ENCODE measurements around the gene DDX23.
"Not testable (repeated sequence)": the region's sequence is repeated elsewhere in the genome, so short reads cannot be mapped to it uniquely, and the experiment has no call there.

The DDX23 gene

DNA sequence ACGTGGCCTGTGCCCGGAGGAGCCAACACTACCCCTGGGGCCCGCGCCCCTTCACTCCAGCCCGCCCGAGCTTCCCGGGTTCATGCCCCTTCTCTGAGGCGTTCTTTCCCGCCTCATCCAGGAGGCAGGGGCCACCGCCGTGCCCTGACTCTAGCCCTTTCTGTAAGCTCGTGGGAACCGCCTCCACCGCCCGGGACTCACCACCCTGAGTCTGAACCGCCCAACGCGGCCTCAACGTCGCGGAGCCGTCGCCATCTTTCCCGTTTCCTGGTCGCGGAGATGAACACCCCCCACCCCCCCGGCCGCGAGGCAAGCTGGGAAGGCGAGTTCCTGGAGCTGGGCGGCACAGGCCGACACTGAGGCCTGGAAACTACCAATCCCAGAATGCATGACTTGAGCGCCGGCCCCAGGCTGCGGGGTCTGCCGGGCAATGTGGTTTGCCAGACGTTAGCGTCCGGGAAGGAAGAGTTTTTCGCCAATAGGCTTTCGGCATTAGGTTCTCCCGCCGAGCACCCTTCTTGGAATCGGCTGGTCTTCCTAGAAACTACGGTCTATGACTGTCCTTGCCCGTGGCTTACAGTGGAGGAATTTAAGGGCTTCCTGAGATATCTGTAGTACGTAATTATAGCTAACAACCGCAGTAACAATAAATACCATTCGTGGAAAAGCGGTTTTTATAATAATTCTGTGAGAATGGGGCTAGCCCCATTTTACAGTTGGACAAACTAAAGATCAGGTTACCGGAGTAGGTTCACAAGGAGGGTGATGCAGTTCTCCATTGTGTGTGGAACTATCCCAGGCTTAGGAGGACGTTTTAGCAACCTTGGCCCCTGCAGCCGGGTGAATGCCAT is at the start of gene DDX23:
DDX23 (minus strand) TSS at position 281 of the 851 bp plus-strand sequence. CDS start 6,381 bp downstream, outside the sequence.
- peak; percentile 68 to 96 (median 92) for DNase-seq

DNA sequence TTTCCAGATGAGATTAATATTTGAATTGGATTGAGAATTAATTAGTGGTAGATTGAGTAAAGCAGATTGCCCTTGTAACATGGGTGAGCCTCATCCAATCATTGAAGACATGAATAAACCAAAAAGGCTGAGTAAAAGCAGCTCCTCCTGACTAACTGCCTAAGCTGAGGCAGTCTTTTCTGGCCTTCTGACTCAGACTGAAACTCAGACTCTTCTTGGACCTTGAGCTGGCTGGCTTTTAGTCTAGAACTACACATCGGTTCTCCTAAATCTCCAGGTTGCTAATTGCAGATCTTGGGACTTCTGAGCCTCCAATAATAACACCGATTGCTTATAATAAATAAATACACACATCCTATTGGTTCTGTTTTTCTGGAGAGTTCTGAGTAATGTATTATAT is 49.3 kb upstream of the DDX23 start:
- DNase-seq = no peak

DNA sequence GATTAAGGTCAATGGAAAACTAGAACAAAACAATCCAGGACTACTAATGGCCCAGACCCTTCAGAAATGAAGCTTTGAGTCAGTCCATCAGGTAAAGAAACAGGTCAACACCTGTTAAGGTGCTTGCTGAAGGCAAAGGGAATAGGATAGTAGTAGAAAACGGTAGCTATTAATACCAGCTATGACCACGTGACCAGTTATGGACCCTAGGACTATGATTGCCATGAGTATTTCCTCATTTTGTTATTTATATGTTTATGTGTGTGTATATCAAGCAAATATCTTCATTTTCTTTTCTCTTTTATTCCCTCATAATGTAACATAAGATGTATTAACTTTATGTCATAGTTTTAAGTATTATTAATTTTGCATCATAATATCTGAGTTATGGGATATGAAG is 47.7 kb upstream of the DDX23 start:
- DNase-seq = no peak

DNA sequence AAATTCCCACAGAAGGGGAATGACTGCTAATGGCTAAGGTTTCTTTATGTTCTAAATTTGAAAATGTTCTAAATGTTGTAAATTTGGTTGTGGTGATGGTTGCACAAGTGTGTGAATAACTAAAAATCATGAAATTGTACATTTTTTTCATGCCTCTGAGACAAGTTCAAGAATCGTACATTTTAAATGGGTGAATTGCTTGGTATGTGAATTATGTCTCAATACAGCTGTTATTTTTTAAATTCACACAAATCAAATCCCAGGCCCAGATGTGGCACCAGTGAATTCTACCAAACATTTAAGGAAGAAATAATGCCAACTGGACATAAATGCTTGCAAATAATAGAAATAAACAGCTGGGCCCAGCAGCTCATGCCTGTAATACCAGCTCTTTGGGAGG is 42.3 kb upstream of the DDX23 start:
- DNase-seq = no peak

GRCh38 chr12:48890657-48891418 is 38.9 kb upstream of the DDX23 start:
- DNase-seq = peak in 54 of 56 donors; percentile 35 to 88 (median 68)

- no peak for DNase-seq
Observed at GRCh38 chr12:48889679-48890078, 37.7 kb upstream of the DDX23 start.

DNA sequence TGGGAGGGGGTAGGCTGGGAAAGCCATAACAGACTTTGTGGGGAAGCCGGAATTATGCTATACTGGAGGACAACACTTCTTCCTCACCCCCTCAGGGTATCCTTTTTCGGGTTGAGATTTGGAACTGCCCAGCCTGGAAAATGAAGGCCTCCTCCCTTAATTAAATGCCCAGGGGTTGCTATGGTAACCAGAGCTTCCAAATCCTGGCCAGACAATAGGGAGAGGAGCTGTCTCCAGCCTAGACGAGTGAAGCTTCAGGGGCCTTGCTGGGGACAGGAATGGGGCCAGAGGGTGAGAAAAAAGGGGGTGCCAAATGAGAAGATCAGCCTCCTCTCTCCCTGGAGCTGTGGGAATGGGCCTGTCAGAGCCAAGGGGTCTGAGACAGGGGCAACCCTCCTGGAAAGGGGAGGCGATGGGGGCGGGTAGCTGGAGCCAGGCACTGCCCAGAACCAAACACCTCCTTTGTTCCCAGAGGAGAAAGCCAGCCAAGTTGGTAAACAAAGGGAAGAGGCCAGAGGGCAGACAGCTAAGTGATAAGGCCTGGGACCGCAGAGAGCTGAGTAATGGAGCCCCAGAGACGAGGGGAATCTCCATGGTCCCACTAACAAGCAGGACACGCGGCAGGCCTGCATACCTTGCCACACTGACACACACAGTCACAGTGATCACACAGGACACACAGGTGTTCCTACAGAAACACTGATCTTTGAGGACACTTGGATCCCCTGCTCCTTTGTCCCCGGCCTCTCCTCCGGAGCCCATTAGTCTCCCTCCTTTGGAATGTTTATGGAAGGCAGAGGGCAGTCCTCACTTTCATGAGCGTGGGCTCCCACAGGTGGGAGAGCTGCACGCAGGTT is 31.6 kb upstream of the DDX23 start:
- peak in 3 of 56 donors; percentile 9 to 17 (median 11) for DNase-seq

GRCh38 chr12:48882972-48883304 is 31.0 kb upstream of the DDX23 start:
- no peak for DNase-seq

DNA sequence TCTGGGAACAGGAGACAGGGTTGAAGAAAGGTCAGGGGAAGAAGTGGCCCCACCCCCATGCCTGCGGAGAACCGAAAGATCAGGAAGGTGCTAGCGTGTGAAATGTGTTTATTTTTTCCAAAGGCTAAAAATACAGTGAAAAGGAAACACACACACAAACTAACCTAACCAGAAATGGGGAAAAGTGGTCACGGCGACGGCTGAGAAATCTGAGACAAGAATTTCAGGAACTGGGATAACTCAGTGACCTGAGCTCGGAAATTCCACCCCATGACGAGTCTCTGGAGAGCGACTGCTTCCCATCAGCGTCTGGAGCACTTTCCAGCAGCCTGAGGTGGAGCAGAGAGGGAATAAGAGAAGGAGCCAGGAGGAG is 30.3 kb upstream of the DDX23 start:
- DNase-seq = no peak

GRCh38 chr12:48881686-48882314 is 29.8 kb upstream of the DDX23 start:
- no peak for DNase-seq

- no peak for DNase-seq
Observed at GRCh38 chr12:48880647-48881046, 28.7 kb upstream of the DDX23 start.

- DNase-seq = no peak
Observed at GRCh38 chr12:48878548-48878947, 26.6 kb upstream of the DDX23 start.

DNA sequence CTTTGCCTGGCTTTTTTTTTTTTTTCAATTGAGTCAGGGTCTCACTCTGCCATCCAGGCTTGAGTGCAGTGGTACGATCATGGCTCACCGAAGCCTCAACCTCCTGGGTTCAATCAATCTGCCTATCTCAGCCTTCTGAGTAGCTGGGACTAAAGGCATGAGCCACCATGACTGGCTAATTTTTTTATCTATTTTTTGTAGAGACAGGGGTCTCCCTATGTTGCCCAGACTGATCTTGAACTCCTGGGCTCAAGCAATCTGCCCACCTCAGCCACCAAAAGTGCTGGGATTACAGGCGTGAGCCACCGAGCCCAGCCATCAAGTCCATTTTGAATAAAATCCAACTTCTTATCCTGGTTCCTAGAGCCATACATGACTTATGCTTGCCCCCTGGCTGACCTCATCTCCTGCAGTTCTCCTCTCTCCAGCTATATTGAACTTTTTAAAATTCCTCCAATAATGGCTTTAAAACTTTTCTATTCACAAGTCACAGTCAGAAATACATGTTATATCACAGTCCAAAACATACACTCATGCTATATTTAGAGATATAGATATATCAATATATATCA is 24.1 kb upstream of the DDX23 start:
- DNase-seq = no peak

DNA sequence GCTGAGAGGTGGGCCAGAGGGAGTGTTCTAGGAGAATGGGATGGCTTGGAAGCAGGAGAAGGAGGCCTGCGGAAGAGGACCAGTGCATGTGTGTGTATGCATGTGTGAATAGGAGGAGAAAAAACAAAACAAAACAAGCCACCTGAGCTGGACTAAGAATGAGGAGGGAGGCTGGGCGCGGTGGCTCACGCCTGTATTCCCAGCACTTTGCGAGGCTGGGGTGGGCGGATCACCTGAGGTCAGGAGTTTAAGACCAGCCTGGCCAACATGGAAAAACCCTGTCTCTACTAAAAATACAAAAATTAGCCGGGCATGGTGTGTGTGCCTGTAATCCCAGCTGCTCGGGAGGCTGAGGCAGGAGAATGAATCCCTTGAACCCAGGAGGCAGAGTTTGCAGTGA is 21.6 kb upstream of the DDX23 start:
- DNase-seq = not testable (repeated sequence)

GRCh38 chr12:48873096-48873495 is 21.1 kb upstream of the DDX23 start:
- DNase-seq = peak in 3 of 56 donors; percentile 13 to 16 (median 14)

- DNase-seq = no peak
Observed at GRCh38 chr12:48869191-48869590, 17.2 kb upstream of the DDX23 start.

GRCh38 chr12:48868451-48868850 is 16.5 kb upstream of the DDX23 start:
- DNase-seq = no peak

DNA sequence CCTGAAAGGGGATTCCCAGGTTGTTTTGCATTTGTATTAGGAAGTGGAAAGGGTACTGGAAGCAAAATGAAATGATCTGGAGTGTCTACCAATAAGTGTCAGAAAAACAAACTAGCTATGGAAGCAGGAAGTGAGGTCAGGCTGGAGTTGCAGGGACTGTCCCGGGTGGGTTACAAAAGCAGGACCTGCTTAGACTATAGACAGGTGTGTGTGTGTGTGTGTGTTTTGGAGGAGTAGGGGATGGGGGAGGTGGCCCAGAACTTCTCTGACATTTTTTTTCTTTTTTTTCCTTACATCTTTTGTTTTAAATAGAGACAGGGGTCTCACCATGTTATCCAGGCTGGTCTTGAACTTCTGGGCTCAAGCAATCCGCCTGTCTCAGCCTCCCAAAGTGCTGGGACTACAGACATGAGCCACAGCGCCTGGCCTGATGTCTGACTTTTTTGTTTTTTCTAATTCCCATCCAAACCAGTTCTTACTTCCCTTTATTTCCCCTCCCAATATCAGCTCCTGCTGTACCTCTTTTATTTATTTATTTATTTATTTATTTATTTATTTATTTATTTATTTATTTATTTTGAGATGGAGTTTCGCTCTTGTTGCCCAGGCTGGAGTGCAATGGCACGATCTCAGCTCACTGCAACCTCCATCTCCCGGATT is 14.2 kb upstream of the DDX23 start:
- no peak for DNase-seq

DNA sequence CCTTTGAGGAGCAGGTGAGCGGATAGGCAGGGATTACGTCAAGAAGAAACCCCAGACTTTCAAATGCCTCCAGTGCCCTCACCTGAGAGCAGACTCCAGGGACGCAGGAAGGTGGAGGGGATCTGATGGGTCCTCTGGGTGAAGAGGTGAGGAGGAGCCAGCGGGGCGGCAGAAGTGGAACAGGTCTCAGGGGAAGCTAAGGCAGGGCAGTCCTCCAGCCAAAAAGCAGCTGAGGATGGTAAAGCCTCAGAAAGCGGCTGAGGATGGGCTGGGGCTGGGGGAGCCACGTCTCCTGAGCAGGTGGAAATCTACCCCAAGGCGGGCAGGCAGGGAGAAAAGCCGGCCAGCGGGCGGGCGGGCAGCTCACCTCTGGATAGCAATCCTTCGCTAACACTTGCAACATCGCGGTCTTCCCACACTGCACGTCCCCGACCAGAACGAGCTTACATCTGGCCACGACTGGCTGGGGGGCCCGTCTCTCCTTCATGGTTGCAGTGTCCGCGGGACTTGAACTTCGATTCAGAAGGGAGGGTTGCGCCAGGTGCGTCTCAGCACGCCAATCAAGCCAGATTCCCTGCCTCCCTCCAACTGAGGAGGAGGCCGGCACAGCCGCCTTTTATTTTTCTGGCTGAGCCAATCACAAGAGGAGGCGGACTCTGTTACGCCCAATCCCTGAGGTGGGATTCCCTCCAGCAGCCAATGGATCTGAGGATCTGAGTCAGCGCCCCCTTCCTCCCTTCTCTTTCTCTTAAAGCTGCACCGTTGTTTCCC is 13.5 kb upstream of the DDX23 start, which contains the start of gene RND1:
RND1 (minus strand) TSS at position 590 of the 771 bp plus-strand sequence; CDS start at position 487, 103 bp downstream.
- DNase-seq = peak; percentile 43 to 96 (median 86)

Data from amygdala (tissue), 56 donors.